SK-N-SH (cell line): ENCODE results near the gene CSNK2A1. TPM values are rescaled to one million over a fixed set of nuclear protein-coding genes. Genes with fewer than 3 reads are reported as not detected.

Experiments used
- CTCF ChIA-PET: fragments of 300-600, 350-600 bp; formaldehyde crosslinking; extraction: SDS; loops from one replicate; lab custom pipeline; 2021; lab: Yijun Ruan, JAX
- POLR2A ChIA-PET: fragments of 350-600 bp; sonication (Branson Sonifier 250); formaldehyde crosslinking; extraction: SDS; loops from one replicate; lab custom pipeline; 2020; ENCODE audit warnings: antibody characterized with exemption, inconsistent platforms; lab: Yijun Ruan, JAX
- DNase-seq: peaks from one replicate; pipeline ENCODE4 v3.0.0; 2012
- H2AFZ ChIP-seq: fragments of 200-600 bp; sonication (generic); 2 replicates; pipeline ENCODE4 v1.8.1; 2016; ENCODE audit warnings: antibody characterized with exemption, mild to moderate bottlenecking, low read depth
- H3F3A ChIP-seq: fragments of 200-600 bp; sonication (generic); replicated peaks from 2 replicates; pipeline ENCODE3; 2016; ENCODE audit warnings: antibody characterized with exemption, mild to moderate bottlenecking; ENCODE audit not compliant: insufficient read depth
- H3K27ac ChIP-seq, 2 experiments: fragments of 200-500 bp in 1 of 2; fragments of 200-600 bp in 1 of 2; sonication (Bioruptor generic) in 1 of 2; sonication (generic), shearing (Covaris generic) in 1 of 2; 2 replicates each; pipeline versions ENCODE4 v1.5.1 to v1.6.1; 2014 to 2016; ENCODE audit warnings: low read depth in 2 of 2, inconsistent platforms in 1 of 2, low read length in 1 of 2, mild to moderate bottlenecking in 1 of 2, mixed read lengths in 1 of 2
- H3K27me3 ChIP-seq: fragments of 200-600 bp; sonication (generic), shearing (Covaris generic); 2 replicates; pipeline ENCODE4 v1.6.1; 2016; ENCODE audit warnings: mixed run types; ENCODE audit not compliant: insufficient read depth
- H3K36me3 ChIP-seq, 2 experiments: fragments of 200-500 bp in 1 of 2; fragments of 200-600 bp in 1 of 2; sonication (Bioruptor generic) in 1 of 2; sonication (generic) in 1 of 2; replicated peaks in 1 of 2; 2 replicates each; pipeline versions ENCODE3 to v1.5.1; 2014 to 2016; ENCODE audit warnings: low read length in 1 of 2, mild to moderate bottlenecking in 1 of 2; ENCODE audit not compliant: insufficient read depth in 2 of 2, control insufficient read depth in 1 of 2
- H3K4me1 ChIP-seq, 2 experiments: fragments of 200-500 bp in 1 of 2; fragments of 200-600 bp in 1 of 2; sonication (Bioruptor generic) in 1 of 2; sonication (generic), shearing (Covaris generic) in 1 of 2; 2 replicates each; pipeline versions ENCODE4 v1.5.1 to v1.6.1; 2014 to 2016; ENCODE audit warnings: low read depth in 1 of 2, low read length in 1 of 2, mixed run types in 1 of 2; ENCODE audit not compliant: insufficient read depth in 2 of 2, control insufficient read depth in 1 of 2
- H3K4me2 ChIP-seq: fragments of 200-600 bp; sonication (generic), shearing (Covaris generic); 2 replicates; pipeline ENCODE4 v1.6.1; 2017; ENCODE audit warnings: mixed run types
- H3K4me3 ChIP-seq, 2 experiments: fragments of 200-500 bp in 1 of 2; fragments of 200-600 bp in 1 of 2; sonication (Bioruptor generic) in 1 of 2; sonication (generic), shearing (Covaris generic) in 1 of 2; 2 replicates each; pipeline versions ENCODE4 v1.5.1 to v1.8.1; 2014 to 2016; ENCODE audit warnings: low read depth in 2 of 2, inconsistent platforms in 1 of 2, low read length in 1 of 2, mild to moderate bottlenecking in 1 of 2, mixed read lengths in 1 of 2, moderate library complexity in 1 of 2
- H3K79me2 ChIP-seq: fragments of 200-600 bp; sonication (generic); 2 replicates; pipeline ENCODE4 v1.8.1; 2017; ENCODE audit warnings: mild to moderate bottlenecking; ENCODE audit not compliant: insufficient read depth
- H3K9ac ChIP-seq: fragments of 200-600 bp; sonication (generic); 2 replicates; pipeline ENCODE4 v1.6.1; 2017; ENCODE audit warnings: mixed run types
- H3K9me2 ChIP-seq: fragments of 200-600 bp; sonication (generic); 2 replicates; pipeline ENCODE4 v1.6.1; 2017; ENCODE audit warnings: mixed run types
- H3K9me3 ChIP-seq: fragments of 200-600 bp; sonication (generic); 2 replicates; pipeline ENCODE4 v1.6.1; 2017; ENCODE audit warnings: mixed run types, mild to moderate bottlenecking, moderate library complexity
- H4K20me1 ChIP-seq: fragments of 200-600 bp; sonication (generic); 2 replicates; pipeline ENCODE4 v1.6.1; 2017; ENCODE audit warnings: mild to moderate bottlenecking, mixed run types; ENCODE audit not compliant: insufficient read depth
- CHD2 ChIP-seq: fragments of 150-350 bp; IDR thresholded peaks from 2 replicates; pipeline ENCODE4 v1.6.1; 2018; ENCODE audit warnings: low read length; ENCODE audit not compliant: partially characterized antibody
- FOSL2 ChIP-seq: IDR thresholded peaks from 2 replicates; pipeline ENCODE4 v1.4.0; 2012; ENCODE audit warnings: low read depth, mild to moderate bottlenecking, moderate library complexity, borderline replicate concordance
- FOXJ3 ChIP-seq: sonication (generic); formaldehyde crosslinking; IDR thresholded peaks from 2 replicates; pipeline ENCODE4 v1.5.1; 2020; ENCODE audit warnings: mild to moderate bottlenecking, missing genetic modification reagents
- GABPA ChIP-seq: IDR thresholded peaks from 2 replicates; pipeline ENCODE4 v1.4.0; 2012; ENCODE audit warnings: low read depth, mild to moderate bottlenecking
- GATA2 ChIP-seq: sonication (generic); formaldehyde crosslinking; IDR thresholded peaks from 2 replicates; pipeline ENCODE4 v1.5.0; 2020; ENCODE audit warnings: mild to moderate bottlenecking, missing genetic modification reagents
- MEF2A ChIP-seq: IDR thresholded peaks from 2 replicates; pipeline ENCODE4 v1.4.0; 2012; ENCODE audit warnings: low read depth, borderline replicate concordance
- PBX3 ChIP-seq: IDR thresholded peaks from 2 replicates; pipeline ENCODE4; 2012
- POLR2AphosphoS5 ChIP-seq: IDR thresholded peaks from 2 replicates; pipeline ENCODE4 v1.6.1; 2012; ENCODE audit warnings: low read depth, low read length
- RAD21 ChIP-seq: IDR thresholded peaks from 2 replicates; pipeline ENCODE4 v1.6.1; 2012; ENCODE audit warnings: mild to moderate bottlenecking, low read length
- TAF1 ChIP-seq: IDR thresholded peaks from 2 replicates; pipeline ENCODE4 v1.6.1; 2012; ENCODE audit warnings: low read depth, mild to moderate bottlenecking, low read length, moderate library complexity, borderline replicate concordance
- TCF12 ChIP-seq: IDR thresholded peaks from 2 replicates; pipeline ENCODE4 v1.4.0; 2012
- TEAD4 ChIP-seq: IDR thresholded peaks from 2 replicates; pipeline ENCODE4 v1.4.0; 2012; ENCODE audit warnings: mild to moderate bottlenecking, borderline replicate concordance; ENCODE audit not compliant: insufficient read depth
- USF1 ChIP-seq: IDR thresholded peaks from 2 replicates; pipeline ENCODE4 v1.4.0; 2012; ENCODE audit warnings: low read depth, borderline replicate concordance
- YY1 ChIP-seq: IDR thresholded peaks from 2 replicates; pipeline ENCODE4 v1.4.0; 2012; ENCODE audit warnings: low read depth, mild to moderate bottlenecking
- WGBS: methylation state at CpG from one replicate; pipeline ENCODE4 v1.1.6; 2017; ENCODE audit warnings: low lambda C conversion rate; 5-methylcytosine and 5-hydroxymethylcytosine counted together
- polyA plus RNA-seq, 3 experiments: library from polyadenylated mRNA; depleted of rRNA; stranded (reverse); fragments of >200 nt; gene quantifications; 2 replicates each; pipeline ENCODE4 v1.2.3, GENCODE V29; 2012

The CSNK2A1 gene
- polyA plus RNA-seq, 1 of the 3 experiments (the other 2 are of a cell fraction) = 61.9 TPM

GRCh38 chr20:436476-436875 lies 107.1 kb downstream of the CSNK2A1 start:
- Histone ChIP-seq H3F3A (peaks cover 8% of the 10 kb centered on the region), H3K27ac (no peak overlapping the region), H3K27me3 (no peaks in the 10 kb centered on the region), H3K79me2 (0 out of 2 replicates have a peak, but pooled peaks cover 4% of the 10 kb centered on the region), H3K9me3 (no peaks in the 10 kb centered on the region), H3K4me1 (peaks cover 0 to 2% of the 10 kb centered on the region in 2 experiments; a peak in 1 of 4 replicates), H3K9me2 (no peaks in the 10 kb centered on the region), H2AFZ (no peak overlapping the region), H3K36me3 (peaks cover 45 to 76% of the 10 kb centered on the region in 2 experiments), H3K4me2 (no peak overlapping the region), H3K9ac (no peak overlapping the region), H4K20me1 (peaks cover 3% of the 10 kb centered on the region; the same call in 1 of the 2 replicates), H3K4me3 (no peak overlapping the region)
- TF ChIP-seq GATA2 (no peak), TAF1 (no peak), YY1 (no peak)
- DNase-seq = no peak
- ChIA-PET POLR2A (no interaction called here), CTCF (interaction anchor here (1.5 to 1.6 kb wide), 2 partner anchors 9 to 11 kb away, joined by 3 to 4 read pairs; no protein-coding TSS in a partner anchor)
- 98% methylated on average over 5 of the region's 5 CpGs for WGBS

- Histone ChIP-seq H3K4me3 (no peak overlapping the region), H3K79me2 (0 out of 2 replicates have a peak, but pooled peaks cover 2% of the 10 kb centered on the region), H3K4me1 (peaks cover 0 to 5% of the 10 kb centered on the region in 2 experiments; a peak in 1 of 4 replicates), H2AFZ (no peak overlapping the region), H3K27me3 (no peaks in the 10 kb centered on the region), H3K4me2 (no peak overlapping the region), H3F3A (peaks cover 16% of the 10 kb centered on the region), H3K9me3 (no peaks in the 10 kb centered on the region), H3K9ac (no peak overlapping the region), H4K20me1 (peaks cover 3% of the 10 kb centered on the region; the same call in 1 of the 2 replicates), H3K36me3 (peaks cover 39 to 75% of the 10 kb centered on the region in 2 experiments), H3K9me2 (no peaks in the 10 kb centered on the region), H3K27ac (no peak overlapping the region)
- CTCF ChIA-PET = interaction anchor here (0.6 to 2.2 kb wide), 2 partner anchors 81 to 101 kb away, joined by 3 to 10 read pairs; no protein-coding TSS in a partner anchor
- WGBS = 83% methylated on average over 7 of the region's 7 CpGs
- TF ChIP-seq RAD21 (no peak), FOSL2 (no peak), TEAD4 (no peak), USF1 (no peak), PBX3 (no peak), POLR2AphosphoS5 (no peak), MEF2A (no peak), GATA2 (no peak), GABPA (no peak), FOXJ3 (CRISPR knock-in tag) (no peak), CHD2 (no peak), TCF12 (no peak)
- DNase-seq = no peak
- POLR2A ChIA-PET = no interaction called here
Observed at GRCh38 chr20:435558-435957, 108.0 kb downstream of the CSNK2A1 start.
